Measurements from ENCODE around the gene SMIM31. TPM values are rescaled to one million over a fixed set of nuclear protein-coding genes. Genes with fewer than 3 reads are reported as not detected.

SMIM31 gene
- total RNA-seq, 8 experiments from 2014 or later, result 0.05 to 0.28 (median 0.13) TPM; not detected in 3

DNA sequence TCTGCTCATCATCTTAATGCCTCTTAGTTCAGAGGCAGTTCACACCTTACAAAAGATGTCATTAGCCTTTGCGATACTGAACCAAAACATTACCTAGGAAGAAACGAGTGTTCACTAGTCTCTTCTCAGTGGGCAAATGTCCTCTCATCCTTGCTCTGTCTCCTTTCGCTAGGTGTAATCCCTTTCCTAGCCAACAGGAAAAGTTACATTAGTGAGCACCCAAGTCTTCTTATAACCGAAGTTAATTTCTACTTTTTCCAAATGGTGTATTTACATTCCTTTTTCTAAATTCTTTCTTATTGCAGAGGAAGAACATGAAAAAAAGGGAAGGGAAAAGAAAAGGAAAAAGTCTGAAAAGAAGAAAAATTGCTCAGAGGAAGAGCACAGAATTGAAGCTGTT lies 46.9 kb downstream of the SMIM31 start:
- H3K4me3 ChIP-seq, result no peak overlapping the region
- 35 to 100% (median 89%) methylated on average over 1 to 4 of the region's 4 CpGs; no CpG with 5 or more reads in 2 of the 10 experiments for WGBS, 10 experiments
- H3K4me1 ChIP-seq (replicated peaks in 1 of 2), result peaks cover 7 to 10% of the 10 kb centered on the region in 2 donors
- no peak overlapping the region for H3K27ac ChIP-seq
- in situ Hi-C loops (cut with MboI; ENCODE audit: low pct_unique_long_range_greater_than_20kb in 2 of 9, low sequenced_read_pairs in 9 of 9, unreplicated experiment in 9 of 9), result no loop called here
- no peak for ATAC-seq (replicated peaks in 6 of 8)

DNA sequence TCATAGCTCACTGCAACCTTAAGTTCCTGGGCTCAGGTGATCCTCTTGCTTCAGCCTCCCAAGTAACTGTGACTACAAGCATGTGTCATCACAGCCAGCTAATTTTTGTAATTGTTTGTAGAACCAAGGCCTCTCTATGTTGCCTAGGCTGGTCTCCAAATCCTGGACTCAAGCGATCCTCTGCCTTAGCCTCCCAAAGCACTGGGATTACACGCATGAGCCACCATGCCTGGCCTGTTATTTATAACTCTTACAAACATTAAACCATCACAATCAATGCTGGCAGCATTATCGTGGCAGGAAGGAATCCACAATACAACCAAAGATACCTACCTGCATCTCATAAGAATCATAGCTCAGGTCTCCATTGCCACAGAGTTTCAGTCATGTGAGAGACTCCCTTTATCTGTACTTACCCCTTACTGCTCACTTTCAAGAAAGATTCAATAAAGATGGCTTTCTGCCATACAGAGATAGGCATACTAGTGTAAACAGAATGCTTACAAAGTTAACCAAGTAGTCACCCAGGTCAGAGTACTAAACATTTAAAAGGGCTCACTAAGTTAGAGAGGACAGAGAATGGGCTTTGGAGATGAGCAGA lies 48.5 kb downstream of the SMIM31 start:
- 48 to 100% (median 100%) methylated on average over 1 to 3 of the region's 3 CpGs; no CpG with 5 or more reads in 2 of the 10 experiments for WGBS, 10 experiments
- ATAC-seq (replicated peaks in 6 of 8), result no peak

DNA sequence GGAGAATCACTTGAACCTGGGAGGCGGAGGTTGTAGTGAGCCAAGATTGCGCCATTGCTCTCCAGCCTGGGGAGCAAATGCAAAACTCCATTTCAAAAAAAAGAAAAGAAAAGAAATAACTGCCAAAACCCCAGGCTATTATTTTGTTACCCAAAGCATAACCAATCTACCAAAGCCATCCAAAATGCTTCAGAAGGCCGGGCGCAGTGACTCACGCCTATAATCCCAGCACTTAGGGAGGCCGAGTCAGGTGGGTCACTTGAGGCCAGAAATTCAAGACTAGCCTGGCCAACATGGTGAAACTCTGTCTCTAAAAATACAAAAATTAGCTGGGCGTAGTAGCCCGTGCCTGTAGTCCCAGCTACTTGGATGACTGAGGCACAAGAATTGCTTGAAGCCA lies 49.8 kb downstream of the SMIM31 start:
- no peak for ATAC-seq (replicated peaks in 6 of 8)
- Histone ChIP-seq H3K27ac (no peak overlapping the region), H3K4me3 (no peak overlapping the region), H3K4me1 (replicated peaks in 1 of 2) (peaks cover 7 to 10% of the 10 kb centered on the region in 2 donors)
- in situ Hi-C loops (cut with MboI; ENCODE audit: low pct_unique_long_range_greater_than_20kb in 2 of 9, low sequenced_read_pairs in 9 of 9, unreplicated experiment in 9 of 9), result no loop called here
- 49 to 100% (median 80%) methylated on average over 2 to 4 of the region's 8 CpGs; no CpG with 5 or more reads in 2 of the 10 experiments for WGBS, 10 experiments

More for the DNA sequence above, 48.5 kb downstream of the SMIM31 start:
- peaks cover 7 to 10% of the 10 kb centered on the region in 2 donors for H3K4me1 ChIP-seq (replicated peaks in 1 of 2)
- no peak overlapping the region for H3K4me3 ChIP-seq
- in situ Hi-C loops (cut with MboI; ENCODE audit: low pct_unique_long_range_greater_than_20kb in 2 of 9, low sequenced_read_pairs in 9 of 9, unreplicated experiment in 9 of 9), result no loop called here
- no peak overlapping the region for H3K27ac ChIP-seq

DNA sequence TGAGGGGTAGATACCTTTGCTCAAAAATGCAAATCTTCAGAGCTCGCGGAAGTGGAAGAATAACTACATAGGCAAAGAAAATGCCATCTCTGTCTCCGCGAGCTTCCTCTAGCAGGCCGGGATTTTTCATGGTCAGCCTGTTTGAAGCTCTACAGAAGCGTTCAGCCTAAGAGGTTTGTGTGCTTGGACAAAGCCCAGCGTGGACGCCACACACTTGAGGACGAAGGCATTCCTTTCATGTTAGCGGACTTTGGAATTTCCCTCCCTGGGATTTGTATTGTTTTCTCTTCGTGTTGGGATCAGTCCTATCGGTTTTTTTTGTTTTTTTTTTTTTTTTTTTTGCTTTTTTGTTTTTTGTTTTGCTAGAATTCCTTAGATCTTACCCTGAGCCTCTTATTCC lies 53.7 kb downstream of the SMIM31 start:
- Histone ChIP-seq H3K27ac (no peak overlapping the region), H3K4me3 (no peak overlapping the region), H3K4me1 (replicated peaks in 1 of 2) (no peaks in the 10 kb centered on the region)
- no peak for ATAC-seq (replicated peaks in 6 of 8)
- WGBS, 10 experiments, result 45 to 81% (median 66%) methylated on average over 1 to 12 of the region's 12 CpGs
- in situ Hi-C loops (cut with MboI; ENCODE audit: low pct_unique_long_range_greater_than_20kb in 2 of 9, low sequenced_read_pairs in 9 of 9, unreplicated experiment in 9 of 9), result no loop called here

DNA sequence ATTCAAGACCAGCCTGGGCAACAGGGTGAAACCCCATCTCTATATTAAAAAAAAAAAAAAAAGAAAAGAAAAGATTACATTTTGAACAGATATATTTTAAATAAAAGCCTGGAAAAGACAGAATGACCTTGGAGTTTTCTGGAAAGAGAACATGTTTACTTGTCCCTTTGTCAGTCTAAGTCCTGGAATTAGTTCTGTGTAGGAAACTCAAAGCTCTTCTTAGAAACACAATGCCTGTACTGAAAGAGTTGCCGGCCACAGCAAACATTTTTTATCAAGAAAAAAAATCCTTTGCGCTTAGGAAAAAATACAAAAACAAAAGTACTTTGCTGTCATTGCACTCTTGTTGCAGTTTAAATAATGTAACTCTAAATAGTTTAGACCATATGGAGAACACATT lies 59.6 kb downstream of the SMIM31 start:
- Histone ChIP-seq H3K4me1 (replicated peaks in 1 of 2) (peaks cover 0 to 2% of the 10 kb centered on the region in 2 donors), H3K27ac (no peak overlapping the region), H3K4me3 (no peak overlapping the region)
- ATAC-seq (replicated peaks in 6 of 8), result peak in 3 of 8 experiments; percentile 31 to 52 (median 35)
- 0 to 66% (median 34%) methylated on average over 1 to 2 of the region's 2 CpGs; no CpG with 5 or more reads in 1 of the 10 experiments for WGBS, 10 experiments
- in situ Hi-C loops (cut with MboI; ENCODE audit: low pct_unique_long_range_greater_than_20kb in 2 of 9, low sequenced_read_pairs in 9 of 9, unreplicated experiment in 9 of 9), result no loop called here

DNA sequence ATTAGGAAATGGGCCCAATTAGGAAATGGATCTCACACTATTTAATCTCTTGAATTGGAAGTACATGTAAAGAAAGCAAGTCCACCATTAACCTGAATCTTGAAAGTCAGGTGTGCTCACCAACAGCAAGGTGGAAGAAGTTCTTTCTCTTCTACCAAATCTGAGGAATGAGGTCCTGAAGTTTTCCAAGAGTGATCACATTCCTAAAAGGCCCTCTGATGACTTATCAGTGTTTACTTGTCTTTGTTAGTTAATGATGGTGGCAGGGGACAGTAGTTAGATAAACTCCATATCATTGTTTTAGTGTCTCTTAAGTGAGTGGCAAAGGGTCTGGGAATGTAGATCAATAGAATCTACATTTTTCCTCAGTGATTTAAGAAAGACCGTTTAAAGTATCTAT lies 61.8 kb downstream of the SMIM31 start:
- WGBS, 10 experiments, result 0 to 78% (median 30%) methylated on average over 1 of the region's 1 CpG; no CpG with 5 or more reads in 2 of the 10 experiments
- ATAC-seq (replicated peaks in 6 of 8), result no peak
- H3K27ac ChIP-seq, result no peak overlapping the region
- in situ Hi-C loops (cut with MboI; ENCODE audit: low pct_unique_long_range_greater_than_20kb in 2 of 9, low sequenced_read_pairs in 9 of 9, unreplicated experiment in 9 of 9), result no loop called here
- H3K4me1 ChIP-seq (replicated peaks in 1 of 2), result peaks cover 0 to 2% of the 10 kb centered on the region in 2 donors
- H3K4me3 ChIP-seq, result no peak overlapping the region

DNA sequence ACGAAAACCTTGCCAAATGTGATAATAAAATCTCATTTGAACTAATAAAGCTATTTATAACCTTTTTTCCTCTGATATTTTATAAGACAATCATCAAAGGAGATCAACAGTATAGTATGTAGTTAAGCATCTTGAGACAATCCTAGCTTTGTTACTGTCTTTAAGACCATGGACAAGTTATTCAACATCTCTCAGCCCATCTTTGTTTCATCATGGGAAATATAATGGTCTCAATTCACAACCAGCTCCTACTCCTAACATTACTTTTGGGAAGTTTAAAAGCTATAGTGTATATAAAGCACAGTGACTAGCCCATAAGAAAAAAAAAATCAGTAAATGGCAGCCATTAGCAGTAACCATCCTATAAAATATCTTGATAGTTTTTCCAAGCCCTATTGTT lies 65.4 kb downstream of the SMIM31 start:
- WGBS, 10 experiments, result 0 to 100% (median 100%) methylated on average over 1 of the region's 1 CpG; no CpG with 5 or more reads in 1 of the 10 experiments
- Histone ChIP-seq H3K27ac (no peak overlapping the region), H3K4me3 (no peak overlapping the region), H3K4me1 (replicated peaks in 1 of 2) (peaks cover 3 to 7% of the 10 kb centered on the region in 2 donors)
- ATAC-seq (replicated peaks in 6 of 8), result no peak
- in situ Hi-C loops (cut with MboI; ENCODE audit: low pct_unique_long_range_greater_than_20kb in 2 of 9, low sequenced_read_pairs in 9 of 9, unreplicated experiment in 9 of 9), result no loop called here

DNA sequence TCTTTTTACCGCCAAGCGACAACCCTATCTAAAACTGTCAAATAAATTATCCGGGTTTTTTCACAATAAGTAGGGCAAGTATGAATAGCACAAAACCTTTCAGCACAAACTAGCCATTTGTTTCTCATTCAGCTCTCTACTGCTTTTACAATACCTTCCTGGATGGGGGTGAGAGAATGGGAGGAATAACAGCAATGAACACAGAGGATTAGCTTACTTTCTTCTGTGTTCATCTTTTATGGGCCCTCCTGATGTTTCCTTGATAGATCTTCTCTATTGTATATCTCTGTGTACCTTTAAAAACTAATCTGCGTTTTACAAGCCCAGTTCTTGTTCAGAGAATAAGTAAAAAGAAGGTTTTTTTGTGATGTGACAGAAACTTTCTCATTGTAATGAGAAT lies 67.8 kb downstream of the SMIM31 start:
- peak in 5 of 8 experiments; percentile 27 to 56 (median 40) for ATAC-seq (replicated peaks in 6 of 8)
- Histone ChIP-seq H3K4me1 (replicated peaks in 1 of 2) (peaks cover 3 to 7% of the 10 kb centered on the region in 2 donors), H3K27ac (no peak overlapping the region), H3K4me3 (no peak overlapping the region)
- in situ Hi-C loops (cut with MboI; ENCODE audit: low pct_unique_long_range_greater_than_20kb in 2 of 9, low sequenced_read_pairs in 9 of 9, unreplicated experiment in 9 of 9), result no loop called here
- 0 to 67% (median 3%) methylated on average over 1 to 4 of the region's 4 CpGs for WGBS, 10 experiments

DNA sequence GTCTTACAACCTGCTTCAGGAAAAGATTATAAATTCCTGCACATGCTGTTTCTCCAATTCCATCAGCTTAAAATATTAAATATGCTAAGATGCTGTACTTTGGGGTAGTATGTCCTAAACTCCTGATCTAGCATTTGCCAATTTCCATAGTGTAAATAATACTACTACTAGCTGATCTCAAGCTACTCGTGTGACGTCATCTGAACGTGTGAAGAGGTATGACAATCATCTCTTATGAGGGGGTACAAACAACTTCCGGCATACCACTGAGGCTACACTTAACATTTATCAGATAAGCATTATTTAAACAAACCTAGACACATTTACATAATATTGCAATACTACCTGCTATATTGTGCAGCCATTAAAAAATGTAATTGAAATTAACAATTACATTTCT lies 70.7 kb downstream of the SMIM31 start:
- WGBS, 10 experiments, result 15 to 100% (median 100%) methylated on average over 2 to 4 of the region's 4 CpGs; no CpG with 5 or more reads in 2 of the 10 experiments
- in situ Hi-C loops (cut with MboI; ENCODE audit: low pct_unique_long_range_greater_than_20kb in 2 of 9, low sequenced_read_pairs in 9 of 9, unreplicated experiment in 9 of 9), result no loop called here
- Histone ChIP-seq H3K4me3 (no peak overlapping the region), H3K4me1 (replicated peaks in 1 of 2) (peaks cover 3 to 10% of the 10 kb centered on the region in 2 donors), H3K27ac (no peak overlapping the region)
- no peak for ATAC-seq (replicated peaks in 6 of 8)

DNA sequence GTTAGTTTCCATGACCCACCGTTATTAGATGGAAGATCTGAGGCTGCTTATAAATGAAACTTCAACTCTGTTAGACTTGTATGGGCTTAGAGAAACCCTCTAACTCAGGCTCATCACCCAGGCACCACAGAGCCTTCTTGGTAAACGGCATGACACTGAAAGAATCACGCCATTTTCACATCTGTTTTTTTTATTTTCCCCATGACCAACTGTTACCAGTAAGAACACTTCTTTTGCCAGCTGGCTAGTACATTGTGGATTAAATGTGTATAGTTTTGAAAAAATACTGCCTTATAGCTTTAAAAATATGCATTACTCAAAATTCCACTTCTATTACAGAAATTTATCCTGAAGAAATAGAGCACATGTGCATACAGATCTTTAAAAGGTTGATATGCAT lies 75.0 kb downstream of the SMIM31 start:
- H3K27ac ChIP-seq, result no peak overlapping the region
- H3K4me1 ChIP-seq (replicated peaks in 1 of 2), result peaks cover 0 to 3% of the 10 kb centered on the region in 2 donors
- 25 to 100% (median 82%) methylated on average over 1 to 3 of the region's 3 CpGs for WGBS, 10 experiments
- no peak for ATAC-seq (replicated peaks in 6 of 8)
- no peak overlapping the region for H3K4me3 ChIP-seq
- in situ Hi-C loops (cut with MboI; ENCODE audit: low pct_unique_long_range_greater_than_20kb in 2 of 9, low sequenced_read_pairs in 9 of 9, unreplicated experiment in 9 of 9), result no loop called here

DNA sequence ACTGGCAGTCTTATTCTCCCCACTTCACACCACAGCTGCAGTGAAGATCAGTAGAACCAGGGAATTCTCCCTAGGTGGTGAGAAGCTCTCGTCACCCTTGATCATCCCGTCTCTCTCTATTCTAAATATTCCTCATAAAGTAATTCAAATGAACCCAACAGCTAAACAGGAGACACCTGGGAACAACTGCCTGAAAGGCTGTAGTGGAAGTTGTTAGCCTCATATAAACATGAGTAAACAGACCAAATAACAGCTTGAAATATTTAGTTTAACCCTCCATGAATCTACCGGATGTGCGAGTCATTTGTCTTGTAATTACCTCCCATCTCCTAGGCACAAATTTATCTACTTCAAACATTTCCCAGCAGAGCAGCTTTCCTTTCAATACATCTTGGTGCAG lies 92.6 kb downstream of the SMIM31 start:
- ATAC-seq (replicated peaks in 6 of 8), result no peak
- in situ Hi-C loops (cut with MboI; ENCODE audit: low pct_unique_long_range_greater_than_20kb in 2 of 9, low sequenced_read_pairs in 9 of 9, unreplicated experiment in 9 of 9), result no loop called here
- Histone ChIP-seq H3K4me1 (replicated peaks in 1 of 2) (no peaks in the 10 kb centered on the region), H3K27ac (no peak overlapping the region), H3K4me3 (no peak overlapping the region)
- 3 to 72% (median 57%) methylated on average over 2 to 4 of the region's 4 CpGs; no CpG with 5 or more reads in 1 of the 10 experiments for WGBS, 10 experiments

DNA sequence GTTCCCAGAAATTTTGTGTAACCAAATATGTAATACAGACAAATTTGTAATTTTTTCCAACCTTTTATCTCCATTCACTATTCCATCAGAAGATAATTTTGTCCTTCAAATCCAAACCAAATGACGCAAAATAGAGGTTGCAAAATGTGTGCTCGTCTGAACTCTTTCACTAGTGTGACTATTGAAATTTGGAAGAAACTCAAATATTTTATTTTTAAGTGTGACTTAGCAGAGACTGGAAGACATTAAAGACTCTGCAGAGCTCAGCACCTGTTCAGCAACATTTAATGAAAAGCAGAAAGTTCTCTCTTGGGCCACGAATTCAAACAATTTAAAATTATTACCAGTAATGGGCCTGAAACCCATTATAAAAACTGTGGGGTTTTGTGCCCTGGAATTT lies 93.1 kb downstream of the SMIM31 start:
- in situ Hi-C loops (cut with MboI; ENCODE audit: low pct_unique_long_range_greater_than_20kb in 2 of 9, low sequenced_read_pairs in 9 of 9, unreplicated experiment in 9 of 9), result no loop called here
- ATAC-seq (replicated peaks in 6 of 8), result no peak
- Histone ChIP-seq H3K4me3 (no peak overlapping the region), H3K4me1 (replicated peaks in 1 of 2) (no peaks in the 10 kb centered on the region), H3K27ac (no peak overlapping the region)
- 0 to 93% (median 75%) methylated on average over 2 to 3 of the region's 3 CpGs for WGBS, 10 experiments

DNA sequence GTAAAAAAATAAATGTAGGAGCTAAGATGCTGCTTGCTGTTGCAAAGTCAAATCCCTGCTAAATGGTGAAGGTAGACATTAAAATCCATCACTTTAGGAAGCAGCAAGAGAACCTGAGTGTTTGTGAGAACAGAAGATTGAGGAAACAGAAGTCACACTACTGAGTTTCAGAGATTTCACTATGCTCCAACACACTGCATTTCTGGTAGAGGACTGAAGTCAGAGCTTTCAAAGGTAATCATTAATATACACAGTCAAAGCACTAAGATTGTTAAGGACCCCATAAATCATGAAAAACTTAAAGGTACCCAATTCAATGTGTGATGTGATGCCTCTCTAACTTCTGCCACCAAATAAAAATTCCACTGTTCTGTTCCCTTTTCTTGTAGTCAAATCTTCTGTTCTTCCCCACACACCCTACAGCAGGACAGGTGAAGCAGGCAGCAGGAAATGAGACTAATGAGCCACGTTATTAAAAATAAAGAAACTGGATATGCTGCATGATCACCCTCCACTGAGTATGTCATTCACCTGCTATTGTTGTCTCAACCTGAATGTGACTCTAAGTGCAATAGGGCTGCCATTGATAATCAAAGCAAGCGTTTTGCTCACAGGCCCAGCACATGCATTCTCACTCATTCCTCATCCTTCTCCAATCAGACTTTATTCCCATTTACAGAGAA lies 94.2 kb downstream of the SMIM31 start:
- ATAC-seq (replicated peaks in 6 of 8), result no peak
- 11 to 100% (median 57%) methylated on average over 1 to 2 of the region's 2 CpGs; no CpG with 5 or more reads in 2 of the 10 experiments for WGBS, 10 experiments
- in situ Hi-C loops (cut with MboI; ENCODE audit: low pct_unique_long_range_greater_than_20kb in 2 of 9, low sequenced_read_pairs in 9 of 9, unreplicated experiment in 9 of 9), result no loop called here
- Histone ChIP-seq H3K4me3 (no peak overlapping the region), H3K27ac (no peak overlapping the region), H3K4me1 (replicated peaks in 1 of 2) (no peaks in the 10 kb centered on the region)

Data from motor neuron (in vitro differentiated cells).